Measurements from ENCODE around the gene MAP2K5. TPM values are rescaled to one million over a fixed set of nuclear protein-coding genes. Genes with fewer than 3 reads are reported as not detected.

MAP2K5 gene
- total and polyA plus RNA-seq, 9 of the 15 experiments (the other 6 are each of a cell fraction or from before 2014, with no cell fraction given) = 0.41 to 16.5 (median 7.5) TPM

DNA sequence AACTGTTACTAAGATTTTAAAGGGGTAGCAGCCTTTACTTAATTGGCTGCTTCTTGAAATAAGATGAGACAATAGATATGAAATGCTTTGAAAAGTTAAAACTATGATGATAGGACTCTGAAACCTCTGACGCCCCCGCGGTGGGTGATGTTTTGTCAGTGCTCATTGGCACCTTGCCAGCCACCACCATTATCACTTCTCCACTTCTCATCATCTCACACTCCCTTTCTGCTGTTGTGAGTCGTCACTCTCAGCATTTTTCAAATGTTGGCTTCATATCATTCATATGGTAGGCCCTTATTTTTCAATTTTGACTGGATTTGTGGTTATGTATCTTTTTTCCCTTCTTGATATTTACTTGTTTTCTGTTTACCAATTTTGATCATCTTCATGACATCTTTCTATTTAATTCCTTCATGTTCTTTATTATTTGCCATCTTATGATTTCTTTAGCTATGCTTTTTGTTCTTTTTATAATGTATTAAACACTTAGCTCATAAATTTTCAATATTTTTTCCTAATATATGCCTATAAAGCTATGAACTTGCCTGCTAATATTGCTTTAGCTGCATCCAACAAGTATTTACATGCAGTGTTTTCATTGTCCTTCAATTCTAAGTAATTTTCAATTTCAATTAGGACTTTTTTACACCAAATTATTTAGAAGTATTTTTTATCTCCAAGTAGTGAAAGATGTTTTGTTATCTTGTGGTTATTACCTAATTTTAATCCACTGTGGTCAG is 252.5 kb downstream of the MAP2K5 start:
- H3K4me2 ChIP-seq (ENCODE audit: insufficient read depth, low read length) = no peak overlapping the region; the same call in 1 of the 2 replicates
- H3K27me3 ChIP-seq (ENCODE audit: control insufficient read depth in 2 of 2, insufficient read depth in 2 of 2, low read length in 2 of 2) = no peaks in the 10 kb centered on the region
- H3K4me1 ChIP-seq (replicated peaks in 1 of 2; ENCODE audit: control insufficient read depth in 2 of 2, insufficient read depth in 2 of 2, low read length in 2 of 2) = peaks cover 8 to 14% of the 10 kb centered on the region in 2 experiments; a peak in 3 of 5 replicates
- ChIA-PET POLR2A (no interaction called here), CTCF (ENCODE audit: low intra/inter-chr PET ratio) (no interaction called here)
- no peaks in the 10 kb centered on the region for H3K9me1 ChIP-seq (ENCODE audit: control insufficient read depth, insufficient read depth, low read length)
- DNase-seq (ENCODE audit: extremely low read depth in 1 of 4, low spot score in 3 of 4) (peak in 2 of 4 experiments; percentile 69 to 70), FAIRE-seq (peak; percentile 85), ATAC-seq (peak; percentile 68; the same call in 2 of the 3 replicates)
- WGBS (ENCODE audit: insufficient coverage, low coverage, missing lambda C conversion rate) = 0% methylated on average over 4 of the region's 4 CpGs
- no peaks in the 10 kb centered on the region for H4K20me1 ChIP-seq (replicated peaks; ENCODE audit: control insufficient read depth, insufficient read depth, low read length)
- no peak overlapping the region for H3K27ac ChIP-seq (ENCODE audit: extremely low read depth, low read depth, low read length)
- intact Hi-C loops (cut with micrococcal nuclease) (no loop called here), in situ Hi-C loops (cut with MboI) (no loop called here)
- no peaks in the 10 kb centered on the region for H3K79me2 ChIP-seq (ENCODE audit: control insufficient read depth, insufficient read depth, low read length)
- no peaks in the 10 kb centered on the region for H3K9me3 ChIP-seq (replicated peaks; ENCODE audit: control insufficient read depth, insufficient read depth, low read depth, low read length)
- no TSS peak for BruUV-seq (replicated peaks)
- H2AFZ ChIP-seq (ENCODE audit: low read depth, low read length) = no peak overlapping the region
- no peak overlapping the region for H3K9ac ChIP-seq (ENCODE audit: insufficient read depth in 1 of 2, low read depth in 2 of 2, low read length in 2 of 2)
- no peaks in the 10 kb centered on the region for H3K36me3 ChIP-seq (ENCODE audit: control insufficient read depth, insufficient read depth, low read length)
- no peak overlapping the region for H3K4me3 ChIP-seq
- TF ChIP-seq EGR1 (conservative IDR thresholded peaks at IDR 0.05) (peak; percentile 93), BRF1 (IDR thresholded peaks at IDR 0.05; ENCODE audit: borderline replicate concordance, extremely low read depth, insufficient read length) (no peak), EHMT2 (IDR thresholded peaks at IDR 0.05) (0 out of 2 replicates have a peak, but pooled peaks have one; percentile 9), JUND (IDR thresholded peaks at IDR 0.05; ENCODE audit: borderline replicate concordance, low read depth, low read length) (peak; percentile 28; the same call in 1 of the 2 replicates), JUND (tag; IDR thresholded peaks at IDR 0.05; ENCODE audit: borderline replicate concordance, low read depth, low read length) (no peak), RBM22 (IDR thresholded peaks at IDR 0.05; ENCODE audit: low read depth, low read length, poor library complexity, severe bottlenecking) (no peak), SMAD1 (IDR thresholded peaks at IDR 0.05; ENCODE audit: low read depth, low read length, partially characterized antibody) (peak; percentile 93), RBM25 (IDR thresholded peaks at IDR 0.05; ENCODE audit: low read depth, low read length, severe bottlenecking) (peak; percentile 36), TRIM24 (IDR thresholded peaks at IDR 0.05) (peak in 1 of 2 experiments; percentile 29; a peak in 1 of 4 replicates), SOX6 (IDR thresholded peaks at IDR 0.05) (0 out of 2 replicates have a peak, but pooled peaks have one; percentile 38), MYBL2 (IDR thresholded peaks at IDR 0.05; ENCODE audit: low read depth) (peak; percentile 54; the same call in 1 of the 2 replicates), MYBL2 (CRISPR knock-in tag; IDR thresholded peaks at IDR 0.05; ENCODE audit: borderline replicate concordance) (no peak), DPF2 (IDR thresholded peaks at IDR 0.05) (peak; percentile 34; the same call in 1 of the 2 replicates), SMARCE1 (IDR thresholded peaks at IDR 0.05) (0 out of 2 replicates have a peak, but pooled peaks have one; percentile 18), CTBP1 (IDR thresholded peaks at IDR 0.05; ENCODE audit: borderline replicate concordance) (0 out of 2 replicates have a peak, but pooled peaks have one; percentile 30), XRCC4 (IDR thresholded peaks at IDR 0.05; ENCODE audit: extremely low read depth, insufficient read depth, insufficient read length) (no peak), PCBP1 (IDR thresholded peaks at IDR 0.05; ENCODE audit: low read depth, low read length, poor library complexity, severe bottlenecking) (no peak), NFIX (CRISPR knock-in tag; IDR thresholded peaks at IDR 0.05; ENCODE audit: low read depth) (peak; percentile 91), XRCC5 (IDR thresholded peaks at IDR 0.05; ENCODE audit: low read depth, low read length) (no peak)
- TF ChIP-seq, protein P1, sequence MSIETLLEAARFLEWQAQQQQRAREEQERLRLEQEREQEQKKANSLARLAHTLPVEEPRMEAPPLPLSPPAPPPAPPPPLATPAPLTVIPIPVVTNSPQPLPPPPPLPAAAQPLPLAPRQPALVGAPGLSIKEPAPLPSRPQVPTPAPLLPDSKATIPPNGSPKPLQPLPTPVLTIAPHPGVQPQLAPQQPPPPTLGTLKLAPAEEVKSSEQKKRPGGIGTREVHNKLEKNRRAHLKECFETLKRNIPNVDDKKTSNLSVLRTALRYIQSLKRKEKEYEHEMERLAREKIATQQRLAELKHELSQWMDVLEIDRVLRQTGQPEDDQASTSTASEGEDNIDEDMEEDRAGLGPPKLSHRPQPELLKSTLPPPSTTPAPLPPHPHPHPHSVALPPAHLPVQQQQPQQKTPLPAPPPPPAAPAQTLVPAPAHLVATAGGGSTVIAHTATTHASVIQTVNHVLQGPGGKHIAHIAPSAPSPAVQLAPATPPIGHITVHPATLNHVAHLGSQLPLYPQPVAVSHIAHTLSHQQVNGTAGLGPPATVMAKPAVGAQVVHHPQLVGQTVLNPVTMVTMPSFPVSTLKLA (conservative IDR thresholded peaks at IDR 0.05) = no peak
- TF ChIP-seq, protein P2, sequence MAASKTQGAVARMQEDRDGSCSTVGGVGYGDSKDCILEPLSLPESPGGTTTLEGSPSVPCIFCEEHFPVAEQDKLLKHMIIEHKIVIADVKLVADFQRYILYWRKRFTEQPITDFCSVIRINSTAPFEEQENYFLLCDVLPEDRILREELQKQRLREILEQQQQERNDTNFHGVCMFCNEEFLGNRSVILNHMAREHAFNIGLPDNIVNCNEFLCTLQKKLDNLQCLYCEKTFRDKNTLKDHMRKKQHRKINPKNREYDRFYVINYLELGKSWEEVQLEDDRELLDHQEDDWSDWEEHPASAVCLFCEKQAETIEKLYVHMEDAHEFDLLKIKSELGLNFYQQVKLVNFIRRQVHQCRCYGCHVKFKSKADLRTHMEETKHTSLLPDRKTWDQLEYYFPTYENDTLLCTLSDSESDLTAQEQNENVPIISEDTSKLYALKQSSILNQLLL (CRISPR knock-in tag; IDR thresholded peaks at IDR 0.05; ENCODE audit: borderline replicate concordance) = no peak
